ENCODE measurements around the gene MCUB.

MCUB gene

DNA sequence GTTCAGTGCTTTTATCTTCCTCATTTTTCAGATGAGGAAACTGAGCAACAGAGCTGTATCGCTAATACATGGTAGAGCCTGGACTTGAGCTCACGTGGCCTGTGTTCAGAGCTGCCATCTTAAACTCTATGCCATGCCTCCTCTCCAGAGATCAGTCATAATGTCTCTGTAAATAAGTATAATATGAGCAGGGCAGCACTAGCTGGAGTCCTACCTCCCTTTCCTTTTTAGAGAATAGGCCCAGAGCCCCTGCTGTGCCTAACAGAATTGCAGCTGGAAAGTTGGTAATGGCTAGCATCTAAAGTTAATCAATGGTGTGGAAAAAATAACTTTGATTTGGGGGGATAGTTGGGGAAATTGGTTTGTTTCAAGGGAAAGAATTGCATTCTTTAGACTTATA lies 122.8 kb downstream of the MCUB start:
- Histone ChIP-seq H3K4me3 (no peak overlapping the region), H3K27ac (no peak overlapping the region)
- TF ChIP-seq, protein P1, sequence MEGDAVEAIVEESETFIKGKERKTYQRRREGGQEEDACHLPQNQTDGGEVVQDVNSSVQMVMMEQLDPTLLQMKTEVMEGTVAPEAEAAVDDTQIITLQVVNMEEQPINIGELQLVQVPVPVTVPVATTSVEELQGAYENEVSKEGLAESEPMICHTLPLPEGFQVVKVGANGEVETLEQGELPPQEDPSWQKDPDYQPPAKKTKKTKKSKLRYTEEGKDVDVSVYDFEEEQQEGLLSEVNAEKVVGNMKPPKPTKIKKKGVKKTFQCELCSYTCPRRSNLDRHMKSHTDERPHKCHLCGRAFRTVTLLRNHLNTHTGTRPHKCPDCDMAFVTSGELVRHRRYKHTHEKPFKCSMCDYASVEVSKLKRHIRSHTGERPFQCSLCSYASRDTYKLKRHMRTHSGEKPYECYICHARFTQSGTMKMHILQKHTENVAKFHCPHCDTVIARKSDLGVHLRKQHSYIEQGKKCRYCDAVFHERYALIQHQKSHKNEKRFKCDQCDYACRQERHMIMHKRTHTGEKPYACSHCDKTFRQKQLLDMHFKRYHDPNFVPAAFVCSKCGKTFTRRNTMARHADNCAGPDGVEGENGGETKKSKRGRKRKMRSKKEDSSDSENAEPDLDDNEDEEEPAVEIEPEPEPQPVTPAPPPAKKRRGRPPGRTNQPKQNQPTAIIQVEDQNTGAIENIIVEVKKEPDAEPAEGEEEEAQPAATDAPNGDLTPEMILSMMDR (IDR thresholded peaks at IDR 0.05) = no peak
- DNase-seq (ENCODE audit: low spot score) = no peak

DNA sequence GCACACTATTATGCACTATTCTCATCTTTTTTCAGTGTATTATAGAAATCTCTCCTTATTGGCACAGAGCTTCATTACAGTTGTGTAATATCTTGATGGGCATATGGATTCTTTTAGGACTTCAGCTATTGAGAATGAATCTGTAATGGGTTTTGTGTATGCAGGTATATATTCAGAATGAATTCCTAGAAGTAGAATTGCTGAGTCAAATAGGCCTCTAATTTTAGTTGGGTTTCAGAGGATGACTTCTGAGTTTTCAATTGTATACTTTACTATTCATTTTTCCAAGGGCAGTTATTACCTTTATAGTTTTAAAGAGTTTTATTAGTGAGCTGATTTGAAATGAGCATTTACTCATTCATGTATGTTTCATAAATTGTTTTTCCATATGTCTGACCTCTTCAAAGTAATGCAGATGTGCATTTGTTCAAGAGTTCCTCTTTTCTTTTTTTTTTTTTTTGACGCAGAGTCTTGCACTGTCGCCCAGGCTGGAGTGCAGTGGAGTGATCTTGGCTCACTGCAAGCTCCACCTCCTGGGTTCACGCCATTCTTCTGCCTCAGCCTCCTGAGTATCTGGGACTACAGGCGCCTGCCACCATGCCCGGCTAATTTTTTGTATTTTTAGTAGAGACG lies 123.7 kb downstream of the MCUB start:
- TF ChIP-seq, protein P1 (IDR thresholded peaks at IDR 0.05) = no peak
- no peak for DNase-seq (ENCODE audit: low spot score)

DNA sequence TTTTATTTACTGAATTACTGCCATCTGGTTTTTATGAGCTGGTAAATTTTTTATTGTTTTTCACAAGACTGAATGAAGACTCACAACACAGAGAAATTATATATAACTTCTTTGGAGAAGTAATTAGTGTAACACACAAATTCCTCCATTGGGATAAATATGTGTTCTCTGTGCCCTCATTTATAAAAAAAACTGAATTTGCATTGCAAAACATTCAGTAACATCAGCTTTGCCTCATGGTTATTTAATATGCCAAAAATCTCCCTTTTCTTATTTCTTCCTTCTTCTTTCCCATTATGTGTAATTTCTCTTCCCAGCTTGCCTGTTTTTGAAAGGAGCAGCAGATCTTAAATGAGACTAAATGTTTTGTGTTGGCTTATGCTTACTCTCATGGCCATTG lies 124.7 kb downstream of the MCUB start:
- TF ChIP-seq, protein P1 (IDR thresholded peaks at IDR 0.05) = no peak
- DNase-seq (ENCODE audit: low spot score) = no peak
- Histone ChIP-seq H3K4me3 (no peak overlapping the region), H3K27ac (no peak overlapping the region)

More for the DNA sequence above, 123.7 kb downstream of the MCUB start:
- H3K27ac ChIP-seq = no peak overlapping the region
- H3K4me3 ChIP-seq = no peak overlapping the region

DNA sequence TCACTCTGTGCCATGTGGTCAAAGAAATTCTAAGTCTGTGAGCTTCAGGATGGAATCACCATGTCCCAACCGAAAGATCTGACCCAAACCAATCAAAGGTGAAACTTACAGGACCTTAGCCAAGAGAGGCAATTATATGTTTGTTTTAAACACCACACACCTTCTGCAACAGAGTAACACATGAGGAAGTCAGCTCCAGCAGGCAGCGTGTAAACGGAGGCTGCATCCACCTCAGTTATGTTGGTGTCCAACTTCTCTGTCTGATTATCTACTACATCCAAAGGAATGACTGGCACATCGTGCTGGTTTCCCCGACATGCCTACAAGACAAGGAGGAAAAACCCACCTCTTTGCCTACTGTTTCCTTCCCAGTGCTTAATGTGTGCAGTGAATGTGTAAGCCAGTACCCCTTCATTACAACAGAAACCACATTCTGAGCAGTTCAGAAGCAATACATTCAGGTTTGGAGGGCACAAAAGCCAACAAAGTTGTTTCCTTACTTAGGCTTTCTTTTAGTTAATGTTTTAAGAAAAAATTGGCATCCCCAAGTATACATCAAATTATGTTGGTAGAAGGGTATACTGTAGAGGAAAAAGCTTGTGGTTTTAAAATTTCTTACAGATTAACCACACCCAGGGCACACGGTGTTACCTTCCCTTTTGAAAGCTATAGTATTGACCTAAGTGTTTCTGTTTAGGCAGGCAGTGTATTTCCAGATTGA lies 130.8 kb downstream of the MCUB start:
- no peak overlapping the region for H3K27ac ChIP-seq
- H3K4me3 ChIP-seq = no peak overlapping the region
- TF ChIP-seq, protein P1 (IDR thresholded peaks at IDR 0.05) = no peak
- DNase-seq (ENCODE audit: low spot score) = no peak

DNA sequence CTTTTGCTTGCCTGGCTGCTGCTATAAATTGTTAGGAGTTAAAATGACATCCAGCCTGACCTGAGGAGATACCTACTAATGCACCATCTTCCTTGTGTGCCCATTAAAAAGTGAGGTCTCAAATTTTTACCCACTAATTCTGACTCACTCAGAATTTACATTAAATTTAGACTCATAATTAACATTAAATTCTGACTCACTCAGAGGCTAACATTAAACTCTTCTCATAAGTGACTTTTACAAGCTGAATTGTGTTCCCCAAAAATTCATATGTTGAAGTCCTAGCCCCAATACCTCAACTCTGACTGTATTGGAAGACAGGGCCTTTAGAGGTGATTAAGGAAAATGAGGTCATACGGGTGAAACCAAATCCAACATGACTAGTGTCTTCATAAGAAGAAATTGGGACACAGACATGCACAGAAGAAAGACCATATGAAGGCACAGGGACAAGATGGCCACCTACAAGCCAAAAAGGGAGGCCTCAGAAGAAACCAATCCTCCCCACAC lies 131.4 kb downstream of the MCUB start:
- Histone ChIP-seq H3K27ac (no peak overlapping the region), H3K4me3 (no peak overlapping the region)
- TF ChIP-seq, protein P1 (IDR thresholded peaks at IDR 0.05) = no peak
- no peak for DNase-seq (ENCODE audit: low spot score)

DNA sequence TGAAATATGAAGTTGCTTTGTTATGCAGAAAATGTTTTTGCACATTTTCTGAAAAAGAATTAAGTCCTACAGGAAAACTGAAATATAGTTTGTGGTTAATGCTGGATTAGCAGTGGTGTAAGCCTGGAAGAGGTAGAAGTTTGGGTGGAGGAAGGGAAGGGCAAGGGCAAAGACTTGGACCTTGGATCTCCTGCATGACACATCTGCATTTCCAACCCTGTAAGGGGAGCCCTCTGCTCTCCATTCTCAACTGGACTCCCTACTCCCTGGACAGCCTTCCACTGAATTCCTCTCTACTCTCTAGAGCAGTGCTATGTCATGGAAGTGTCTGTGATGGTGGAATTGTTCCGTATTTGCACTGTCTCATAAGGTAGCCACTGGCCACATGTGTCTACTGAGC lies 138.6 kb downstream of the MCUB start:
- H3K4me3 ChIP-seq = no peak overlapping the region
- TF ChIP-seq, protein P1 (IDR thresholded peaks at IDR 0.05) = no peak
- H3K27ac ChIP-seq = no peak overlapping the region
- DNase-seq (ENCODE audit: low spot score) = no peak

Measured in coronary artery (tissue), 2 donors.